Vagina (tissue), 2 donors: ENCODE measurements around the gene PGAM1.

ENCODE experiments used
- POLR2A ChIP-seq, 2 donors: fragments of 450-650 bp; IDR thresholded peaks; one replicate each; pipeline ENCODE4 v1.6.1; 2017; ENCODE audit warnings: antibody characterized with exemption in 2 of 2, mild to moderate bottlenecking in 2 of 2, moderate library complexity in 2 of 2
- TF ChIP-seq, protein P1 (sequence below), 3 experiments: fragments of 450-650 bp in 2 of 3; fragments of 200-600 bp in 1 of 3; sonication (generic) in 1 of 3; IDR thresholded peaks; one replicate each; pipeline ENCODE4 v1.5.1; 2017 to 2019; ENCODE audit warnings: antibody characterized with exemption in 3 of 3, mild to moderate bottlenecking in 2 of 3, moderate library complexity in 2 of 3

GRCh38 chr10:97452352-97452751 lies 26.4 kb downstream of the PGAM1 start:
- TF ChIP-seq, protein P1, sequence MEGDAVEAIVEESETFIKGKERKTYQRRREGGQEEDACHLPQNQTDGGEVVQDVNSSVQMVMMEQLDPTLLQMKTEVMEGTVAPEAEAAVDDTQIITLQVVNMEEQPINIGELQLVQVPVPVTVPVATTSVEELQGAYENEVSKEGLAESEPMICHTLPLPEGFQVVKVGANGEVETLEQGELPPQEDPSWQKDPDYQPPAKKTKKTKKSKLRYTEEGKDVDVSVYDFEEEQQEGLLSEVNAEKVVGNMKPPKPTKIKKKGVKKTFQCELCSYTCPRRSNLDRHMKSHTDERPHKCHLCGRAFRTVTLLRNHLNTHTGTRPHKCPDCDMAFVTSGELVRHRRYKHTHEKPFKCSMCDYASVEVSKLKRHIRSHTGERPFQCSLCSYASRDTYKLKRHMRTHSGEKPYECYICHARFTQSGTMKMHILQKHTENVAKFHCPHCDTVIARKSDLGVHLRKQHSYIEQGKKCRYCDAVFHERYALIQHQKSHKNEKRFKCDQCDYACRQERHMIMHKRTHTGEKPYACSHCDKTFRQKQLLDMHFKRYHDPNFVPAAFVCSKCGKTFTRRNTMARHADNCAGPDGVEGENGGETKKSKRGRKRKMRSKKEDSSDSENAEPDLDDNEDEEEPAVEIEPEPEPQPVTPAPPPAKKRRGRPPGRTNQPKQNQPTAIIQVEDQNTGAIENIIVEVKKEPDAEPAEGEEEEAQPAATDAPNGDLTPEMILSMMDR (IDR thresholded peaks at IDR 0.05) = no peak
- no peak for TF ChIP-seq POLR2A (IDR thresholded peaks at IDR 0.05)
